HG02588 (cell line): ENCODE results near the gene COBL.

Experiments used
- ATAC-seq: cut with Tn5 transposase; IDR thresholded peaks from one replicate; pipeline ENCODE4 v1.9.1; 2021; ENCODE audit warnings: mild to moderate bottlenecking, moderate library complexity; ENCODE audit not compliant: unreplicated experiment

Gene COBL

DNA sequence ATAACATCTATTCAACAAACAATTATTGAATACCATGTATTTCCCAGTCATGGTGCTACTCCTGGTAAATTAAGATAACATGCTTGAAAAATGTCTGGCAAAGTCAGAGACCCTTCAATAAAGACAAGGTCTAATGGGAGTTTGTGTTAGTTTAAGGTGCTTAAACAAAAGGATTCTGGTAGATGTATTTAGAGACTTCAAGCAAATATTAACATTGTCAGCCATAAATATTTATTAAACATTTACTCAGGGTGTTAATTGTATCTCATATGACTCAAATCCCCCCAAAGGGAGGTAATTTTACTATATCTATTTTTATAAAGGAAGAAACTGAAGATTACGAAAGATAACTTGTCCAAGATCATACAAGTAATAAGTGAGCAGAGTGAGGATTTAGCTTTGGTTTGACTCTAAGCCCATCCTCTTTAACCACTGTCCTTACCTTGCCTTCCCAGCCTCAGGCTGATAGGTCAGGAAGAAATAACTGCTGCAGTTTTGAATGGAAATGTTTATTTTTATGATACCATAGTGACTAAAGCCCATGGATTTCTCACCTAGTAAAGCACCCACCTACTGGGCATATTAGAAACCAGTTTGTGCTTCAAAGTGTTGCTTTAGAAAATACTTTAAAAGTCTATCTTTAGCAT is 215.4 kb downstream of the COBL start:
- ATAC-seq: no peak

DNA sequence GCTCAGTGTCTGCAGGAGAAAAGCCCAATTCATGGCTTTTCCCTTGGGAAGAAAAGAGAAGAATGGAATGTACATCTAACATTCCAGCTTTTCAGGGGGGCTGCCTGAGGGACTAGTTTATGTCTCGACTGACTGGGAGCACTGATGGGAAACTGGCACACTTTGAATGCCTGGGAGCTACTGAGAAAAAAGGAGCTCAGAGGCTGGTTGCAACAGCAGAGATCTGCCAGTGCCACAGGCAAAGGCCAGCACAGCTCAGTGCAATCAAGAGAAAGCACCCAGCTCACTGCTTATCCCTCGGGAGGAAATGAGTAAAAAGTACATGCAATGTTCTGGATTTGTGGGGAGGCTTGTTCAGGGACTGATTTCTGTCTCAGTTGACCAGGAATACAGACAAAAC is 226.2 kb downstream of the COBL start:
- ATAC-seq: no peak

DNA sequence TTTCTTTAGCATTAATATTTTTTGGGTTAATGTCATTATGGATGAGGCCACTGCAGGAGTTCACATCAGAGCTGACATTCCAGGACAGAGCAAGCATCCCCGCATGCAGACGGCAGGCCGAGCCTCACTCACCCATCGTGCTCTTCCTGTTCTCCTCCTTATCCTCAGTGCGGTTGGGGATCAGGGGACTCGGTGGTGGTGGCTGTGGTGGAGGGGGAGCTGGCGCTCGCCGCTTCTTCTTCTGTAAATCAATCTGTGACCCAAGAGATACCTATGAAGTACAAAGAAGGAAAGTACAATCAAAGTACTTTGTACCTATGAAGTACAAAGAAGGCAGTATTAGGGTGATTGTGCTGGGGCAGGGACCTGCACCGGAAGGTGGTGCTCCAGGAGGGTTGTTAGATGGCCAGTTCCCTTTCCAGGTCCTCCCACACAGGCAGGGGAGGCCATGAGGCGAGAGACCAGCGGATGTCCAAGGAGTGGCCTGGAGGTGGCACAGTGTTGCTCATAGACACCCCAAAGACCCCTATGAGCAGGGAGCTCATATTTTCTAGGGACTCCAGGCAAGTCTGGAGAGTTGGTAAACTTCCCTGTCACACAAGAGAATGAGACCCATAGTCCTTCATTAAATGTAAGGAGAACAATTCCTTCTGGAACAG is 231.4 kb downstream of the COBL start:
- ATAC-seq: no peak

DNA sequence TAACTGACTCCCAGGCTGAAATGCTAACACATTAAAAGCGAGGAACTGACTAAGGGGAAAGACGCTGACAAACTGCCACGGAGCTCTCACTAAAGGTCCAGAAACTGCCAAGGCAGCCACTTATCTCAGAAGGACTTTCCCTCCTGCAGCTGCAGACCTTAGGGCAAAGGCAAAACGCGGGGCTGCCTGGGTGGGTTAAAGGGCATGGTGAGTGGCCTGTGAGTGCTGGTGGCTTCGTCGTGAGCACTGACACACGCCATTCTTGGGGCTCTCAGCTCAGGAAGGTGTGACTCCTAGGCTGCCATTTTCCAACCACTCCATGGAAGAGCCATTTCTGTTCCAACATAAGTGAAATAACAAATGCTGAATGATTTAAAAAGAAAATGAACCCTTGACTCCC is 232.5 kb downstream of the COBL start:
- ATAC-seq: no peak

GRCh38 chr7:51082940-51083533 is 233.6 kb downstream of the COBL start:
- ATAC-seq: no peak

DNA sequence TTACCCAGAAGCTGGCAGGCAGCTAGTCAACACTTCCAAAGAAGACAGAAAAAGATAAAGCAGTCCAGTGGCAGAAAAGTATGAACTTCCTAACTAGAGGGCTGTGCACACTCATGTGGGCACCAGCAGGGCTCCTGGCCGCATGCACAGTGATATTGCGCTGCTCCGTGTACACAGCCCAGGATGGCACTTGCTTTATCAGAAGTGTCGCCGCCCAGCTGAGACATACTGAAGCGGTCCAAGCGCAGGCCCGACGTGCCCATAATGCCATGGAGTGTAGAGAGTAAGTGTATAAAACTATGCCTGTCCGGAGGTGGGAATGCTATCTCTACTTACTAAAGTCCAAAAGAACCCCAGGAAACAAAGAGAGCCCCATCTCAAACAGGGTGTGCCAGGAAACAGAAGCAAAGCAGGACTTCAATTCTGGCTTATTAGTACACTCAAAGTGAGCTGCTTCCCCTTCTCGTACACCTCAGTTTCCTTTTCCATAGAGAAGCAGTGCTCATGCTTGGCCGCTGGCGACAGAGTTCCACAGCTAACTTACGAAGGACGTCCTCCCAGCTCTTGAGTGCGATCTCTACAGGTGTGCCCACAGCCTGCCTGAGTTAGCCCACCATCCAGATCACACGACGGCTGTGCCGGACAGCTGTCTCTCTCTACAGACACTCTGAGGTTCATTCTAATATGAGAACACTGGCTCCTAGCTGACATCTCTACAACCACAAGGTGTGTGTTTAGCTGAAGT is 234.3 kb downstream of the COBL start:
- ATAC-seq: no peak

DNA sequence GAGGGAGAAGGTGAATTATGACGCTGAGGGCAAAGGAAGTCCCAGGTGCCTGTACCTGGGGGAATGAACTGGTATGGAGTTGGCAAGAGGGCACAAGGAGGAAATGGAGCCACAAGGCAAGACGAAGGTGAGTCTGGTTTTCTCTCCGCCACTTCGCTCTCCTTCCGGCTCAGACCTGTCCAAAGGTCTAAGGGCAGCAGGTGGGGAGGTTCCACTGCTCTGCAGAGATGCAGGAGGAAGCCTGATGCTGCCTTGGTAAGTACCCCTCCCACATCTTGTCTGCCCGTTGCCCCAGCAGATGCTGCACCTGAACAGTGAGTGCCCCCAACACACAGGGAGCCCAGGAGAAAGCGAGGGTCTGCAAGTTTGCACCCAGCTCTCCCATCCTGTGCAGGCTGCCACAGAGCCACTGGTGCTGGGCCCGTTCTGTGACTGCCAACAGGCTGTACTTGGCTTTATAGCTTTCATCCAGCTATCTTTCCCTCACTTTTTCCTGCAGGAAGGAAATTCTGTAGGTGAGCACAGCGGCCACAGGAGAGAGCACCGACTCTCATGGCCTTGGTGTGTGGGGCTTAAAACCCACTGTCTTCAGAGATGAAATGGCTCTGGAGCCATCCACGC is 235.2 kb downstream of the COBL start:
- ATAC-seq: no peak

- no peak for ATAC-seq
Observed at GRCh38 chr7:51080622-51081269, 235.9 kb downstream of the COBL start.

GRCh38 chr7:51080216-51080615 is 236.4 kb downstream of the COBL start:
- no peak for ATAC-seq

DNA sequence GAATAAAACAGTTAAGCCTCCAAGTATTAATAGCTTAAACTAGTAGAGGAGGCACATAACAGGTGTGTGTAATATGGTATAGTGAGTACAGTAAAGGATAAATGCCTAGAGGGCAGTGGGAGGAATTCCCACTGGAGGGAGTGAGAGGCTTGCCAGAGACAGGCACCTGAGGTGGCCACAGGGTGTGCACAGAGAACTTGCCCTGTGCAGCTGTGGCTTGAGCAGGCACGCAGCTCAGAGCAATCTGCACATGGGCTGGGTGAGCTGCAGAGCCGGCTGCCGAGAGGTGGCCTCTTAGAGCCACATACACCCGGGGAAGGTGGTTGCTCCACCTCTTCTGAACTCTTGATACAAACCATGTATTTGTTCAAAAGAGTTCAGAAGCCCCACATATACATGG is 237.1 kb downstream of the COBL start:
- ATAC-seq: no peak

GRCh38 chr7:51078653-51079052 is 238.0 kb downstream of the COBL start:
- ATAC-seq: no peak

DNA sequence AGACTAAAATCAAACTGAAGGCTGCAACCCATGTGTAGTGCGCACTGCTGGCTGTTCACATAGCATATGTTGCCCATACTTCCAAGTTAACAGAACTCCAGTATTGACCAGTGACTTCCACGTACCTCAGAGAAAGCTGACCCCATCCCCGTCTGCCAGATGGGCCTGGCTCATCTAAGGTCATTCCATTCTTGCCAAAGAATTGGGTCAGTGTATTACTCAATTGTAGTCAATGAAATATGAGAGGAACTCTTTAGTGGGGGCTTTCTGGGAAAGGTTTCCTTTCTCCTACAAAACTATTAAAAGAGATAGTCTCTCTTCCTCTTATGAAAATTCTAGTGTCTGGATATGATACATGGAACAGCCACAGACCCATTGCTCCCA is 238.6 kb downstream of the COBL start:
- no peak for ATAC-seq

DNA sequence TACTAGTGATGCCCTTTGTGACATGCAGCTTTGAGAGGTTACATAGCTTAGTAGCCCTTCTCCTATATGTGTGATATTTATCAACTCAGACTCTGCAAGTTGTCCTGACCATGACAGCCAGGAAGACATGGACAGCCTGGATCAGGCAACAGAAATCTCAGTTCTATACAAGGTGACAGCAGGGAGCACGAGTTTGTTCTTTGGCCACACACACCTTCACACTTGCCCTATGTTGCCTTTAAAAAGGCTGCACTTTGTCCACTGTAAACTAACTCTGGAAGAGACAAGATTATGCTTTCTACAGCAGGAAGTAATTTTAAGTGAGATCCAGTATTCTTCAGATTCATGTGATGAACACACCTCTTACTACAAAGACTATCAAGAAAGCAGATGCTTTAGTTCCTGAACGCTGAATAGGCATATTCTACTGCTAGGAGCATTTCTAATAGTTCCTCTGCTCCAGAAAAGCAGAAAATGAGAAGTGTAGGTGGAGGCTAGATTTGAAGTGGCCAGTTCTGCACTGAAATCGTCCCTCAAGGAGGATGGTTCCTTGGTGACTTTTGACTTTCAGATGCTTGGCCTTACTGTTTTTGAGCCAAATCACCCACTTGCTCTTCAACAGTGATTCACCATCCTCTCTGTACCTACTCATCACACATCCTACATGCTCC is 239.2 kb downstream of the COBL start:
- no peak for ATAC-seq

GRCh38 chr7:51075681-51076580 is 240.7 kb downstream of the COBL start:
- no peak for ATAC-seq

DNA sequence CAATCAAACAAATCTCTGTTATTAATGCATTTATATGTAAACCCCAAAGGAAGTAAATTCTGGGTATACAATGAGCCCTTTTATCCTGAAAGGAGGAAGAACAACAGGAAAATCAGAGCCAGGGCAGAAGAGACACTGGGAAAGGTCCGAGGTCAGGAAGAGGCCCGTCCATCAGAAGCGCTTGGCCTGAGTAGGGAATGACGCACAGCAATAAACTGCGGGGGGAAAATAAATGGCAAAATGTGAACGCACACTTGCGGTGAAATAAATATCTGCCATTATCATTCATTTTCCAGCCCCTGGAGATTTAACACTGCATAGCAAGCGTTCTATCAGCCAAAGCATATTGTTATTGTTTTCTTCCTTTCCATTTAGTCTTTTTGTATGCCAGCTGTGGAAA is 243.4 kb downstream of the COBL start:
- no peak for ATAC-seq

DNA sequence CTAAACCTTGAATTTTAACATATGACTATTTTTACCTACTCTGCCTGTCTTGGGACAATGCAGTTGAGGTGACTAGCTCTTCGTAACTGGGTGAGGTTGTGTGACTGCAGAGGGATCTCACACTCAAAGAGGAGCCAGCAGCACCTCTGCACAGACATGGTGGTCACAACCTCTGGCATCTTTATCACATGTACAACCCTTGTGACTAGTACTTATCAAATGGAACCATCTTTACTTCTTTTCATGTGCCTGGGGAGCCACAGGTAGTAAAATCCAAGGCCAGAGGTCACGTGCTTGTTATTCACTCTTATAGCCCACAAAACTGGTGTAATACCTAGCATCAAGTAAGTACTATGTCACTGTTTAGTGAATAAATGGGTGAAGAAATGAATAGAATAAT is 244.3 kb downstream of the COBL start:
- ATAC-seq: no peak

GRCh38 chr7:51071427-51071826 is 245.2 kb downstream of the COBL start:
- no peak for ATAC-seq

DNA sequence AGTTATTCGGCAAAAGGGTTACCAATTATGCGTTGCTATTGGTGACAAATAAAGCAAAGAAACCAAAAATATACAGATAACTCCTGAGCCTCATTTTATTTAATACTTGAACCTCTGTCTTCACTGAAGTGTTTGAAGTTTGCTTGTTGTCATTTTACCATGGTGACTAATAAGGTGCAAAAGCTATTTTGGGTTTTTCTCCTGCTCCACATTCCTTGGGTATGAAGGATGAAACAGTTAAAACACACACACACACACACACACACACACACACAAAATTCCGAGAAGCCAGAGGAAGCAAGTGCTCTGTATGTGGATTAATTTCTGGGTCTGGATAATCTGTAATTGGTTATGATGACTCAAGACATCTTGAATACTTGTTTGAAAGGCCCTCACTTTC is 246.5 kb downstream of the COBL start:
- ATAC-seq: no peak

DNA sequence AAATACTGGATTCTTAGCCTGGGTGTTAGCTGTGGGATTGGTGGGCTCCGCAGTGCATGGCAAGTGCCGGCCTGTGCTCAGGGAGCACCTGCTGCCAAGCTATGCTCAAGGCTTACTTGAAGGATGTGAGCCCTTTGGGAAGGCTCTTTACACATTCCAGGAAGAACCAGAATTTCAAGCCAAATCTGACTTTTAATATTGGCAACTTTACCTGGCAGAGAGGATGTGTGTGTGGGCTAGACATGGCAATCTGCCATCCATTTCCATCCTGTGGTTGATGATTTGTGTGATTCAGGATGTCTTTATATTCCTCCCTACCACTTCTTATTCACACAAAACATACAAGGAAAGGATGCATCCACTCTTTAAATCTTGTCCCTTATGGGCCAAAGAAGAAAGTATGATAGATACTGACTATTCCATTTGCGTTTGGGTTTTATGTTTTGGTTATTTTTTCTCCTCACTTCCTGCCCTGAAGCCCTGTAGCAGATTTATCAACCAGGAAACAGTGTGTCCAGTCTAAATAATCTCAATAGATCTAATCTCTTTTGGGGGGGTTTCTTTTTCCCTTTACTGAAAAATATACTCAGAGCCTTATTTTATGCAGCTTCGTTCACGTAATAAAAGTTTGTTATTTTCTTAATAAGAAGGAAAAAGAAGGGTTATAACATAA is 247.1 kb downstream of the COBL start:
- ATAC-seq: no peak
